Activated effector memory CD4-positive, alpha-beta T cell treated with anti-CD3 and anti-CD28 coated beads, Interleukin-2, amount 50 U/mL, for 16 hours (primary cell): ENCODE data around the gene EPO.
"Not testable (repeated sequence)": the region's sequence is repeated elsewhere in the genome, so short reads cannot be mapped to it uniquely, and the experiment has no call there.

Experiments used
- DNase-seq: peaks from one replicate; pipeline ENCODE4 v3.0.0-alpha.2; 2020

EPO gene

GRCh38 chr7:100705753-100706671 lies 14.3 kb upstream of the EPO start, which contains the start of gene POP7:
TSS of gene POP7 (plus strand) at chr7:100706121. CDS start at chr7:100706831, 710 bp downstream.
- peak; percentile 100 for DNase-seq

GRCh38 chr7:100706672-100707311 lies 13.5 kb upstream of the EPO start:
- DNase-seq = no peak

GRCh38 chr7:100708395-100708794 lies 11.9 kb upstream of the EPO start:
- DNase-seq = no peak

GRCh38 chr7:100710452-100710851 lies 9.8 kb upstream of the EPO start:
- DNase-seq = no peak

- DNase-seq = no peak
These were observed 8.9 kb upstream of the EPO start for GRCh38 chr7:100711369-100711768.

- DNase-seq = no peak
These were observed 5.5 kb upstream of the EPO start for GRCh38 chr7:100714725-100715124.

GRCh38 chr7:100717073-100717472 lies 3.2 kb upstream of the EPO start:
- not testable (repeated sequence) for DNase-seq

GRCh38 chr7:100719523-100720278 lies 567 bp upstream of the EPO start:
- no peak for DNase-seq

- DNase-seq = no peak
These were observed 620 bp downstream of the EPO start for GRCh38 chr7:100720671-100721504.

- no peak for DNase-seq
These were observed 1.2 kb downstream of the EPO start for GRCh38 chr7:100721505-100721812.

- DNase-seq = no peak
These were observed 2.4 kb downstream of the EPO start for GRCh38 chr7:100722480-100723212.

GRCh38 chr7:100723732-100724275 lies 3.5 kb downstream of the EPO start:
- no peak for DNase-seq

GRCh38 chr7:100724364-100724763 lies 4.1 kb downstream of the EPO start:
- DNase-seq = not testable (repeated sequence)

- DNase-seq = no peak
These were observed 6.9 kb downstream of the EPO start for GRCh38 chr7:100726996-100727761.

- no peak for DNase-seq
These were observed 7.9 kb downstream of the EPO start for GRCh38 chr7:100728196-100728595.

GRCh38 chr7:100730136-100730800 lies 10.0 kb downstream of the EPO start:
- DNase-seq = no peak

GRCh38 chr7:100731937-100732636 lies 11.8 kb downstream of the EPO start:
- DNase-seq = no peak

- DNase-seq = no peak
These were observed 15.5 kb downstream of the EPO start for GRCh38 chr7:100735730-100736129.

GRCh38 chr7:100736671-100737070 lies 16.4 kb downstream of the EPO start:
- DNase-seq = no peak

- DNase-seq = no peak
These were observed 19.7 kb downstream of the EPO start for GRCh38 chr7:100739934-100740333.
